HG03196 (cell line): ENCODE results near the gene RRP8.

Experiments used
- ATAC-seq: cut with Tn5 transposase; IDR thresholded peaks from one replicate; pipeline ENCODE4 v1.9.1; 2021; ENCODE audit not compliant: unreplicated experiment

RRP8 gene

DNA sequence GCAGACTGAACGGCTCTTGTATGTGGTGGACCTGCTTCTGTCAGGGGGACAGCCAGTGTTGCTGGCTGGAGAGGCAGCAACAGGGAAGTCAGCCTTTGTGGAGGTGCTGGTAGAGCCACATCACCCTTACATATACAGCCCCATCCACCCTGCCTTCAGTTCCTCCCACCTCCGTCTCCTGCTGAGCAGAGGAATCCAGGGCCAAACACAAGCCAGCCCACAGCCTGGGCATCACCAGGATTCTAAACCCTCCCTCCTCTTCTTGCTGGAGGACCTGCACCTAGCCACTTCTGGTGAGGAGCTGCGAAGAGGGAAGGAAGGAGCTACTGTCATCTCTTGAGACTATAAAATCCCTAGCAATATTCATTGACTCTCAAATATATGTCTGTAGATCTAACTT, 54.8 kb downstream of the RRP8 start:
- ATAC-seq: no peak

DNA sequence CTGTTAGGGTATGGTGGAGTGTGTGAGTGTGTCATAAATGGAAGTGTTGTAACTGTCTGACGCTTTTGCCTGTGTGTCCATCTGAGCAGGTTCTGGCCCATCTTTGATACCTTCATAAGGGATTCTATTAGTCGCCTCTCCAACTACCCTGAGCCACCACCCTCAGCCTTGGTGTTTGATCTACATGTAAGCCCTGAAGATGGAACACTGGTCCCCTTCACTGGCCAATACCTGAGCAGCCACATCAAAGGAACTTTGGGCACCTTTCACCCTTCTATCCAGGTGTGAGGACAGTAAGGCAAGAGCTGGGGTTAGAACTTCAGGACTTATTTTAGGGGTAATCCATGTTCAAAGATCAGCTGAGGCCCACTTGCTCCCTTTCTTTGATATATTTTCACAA, 55.3 kb downstream of the RRP8 start:
- no peak for ATAC-seq

DNA sequence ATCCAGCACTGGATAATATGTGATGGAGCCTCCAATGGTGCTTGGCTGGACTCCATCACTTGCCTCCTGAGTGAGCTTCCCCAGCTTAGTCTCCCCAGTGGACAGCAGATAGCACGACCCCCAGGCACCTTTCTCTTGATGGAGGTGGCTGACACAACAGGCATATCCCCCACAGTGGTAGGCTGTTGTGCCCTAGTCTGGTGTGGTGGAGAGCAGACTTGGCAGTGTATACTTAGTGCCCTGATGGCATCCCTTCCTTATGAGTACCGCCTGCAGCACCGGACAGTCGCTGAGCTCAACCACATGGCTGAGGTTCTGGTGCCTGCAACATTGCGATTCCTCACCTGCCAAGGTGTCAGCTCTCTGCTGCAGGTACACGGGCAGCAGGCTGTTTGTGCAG, 56.2 kb downstream of the RRP8 start:
- ATAC-seq: no peak

DNA sequence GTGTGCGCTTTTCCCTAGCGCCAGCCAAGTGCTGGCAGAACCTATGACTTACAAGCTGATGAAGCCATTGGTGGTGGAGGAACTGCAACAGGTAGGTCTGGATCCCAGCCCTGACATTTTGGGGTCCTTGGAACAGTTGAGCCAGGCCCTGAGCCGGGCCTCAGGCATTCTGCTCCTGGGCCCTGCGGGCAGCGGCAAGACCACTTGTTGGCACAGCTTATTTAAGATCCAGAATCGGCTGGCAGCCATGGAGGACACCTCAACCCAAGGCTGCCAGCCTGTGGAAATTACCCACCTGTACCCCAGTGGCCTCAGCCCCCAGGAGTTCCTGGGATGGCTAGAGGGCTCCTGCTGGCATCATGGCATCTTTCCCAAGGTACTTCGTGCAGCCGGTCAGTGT, 56.7 kb downstream of the RRP8 start:
- no peak for ATAC-seq

GRCh38 chr11:6545917-6546605, 57.4 kb downstream of the RRP8 start:
- no peak for ATAC-seq
